ENCODE results near the gene KIN. TPM values are rescaled to one million over a fixed set of nuclear protein-coding genes. Genes with fewer than 3 reads are reported as not detected.

The KIN gene
- total RNA-seq, 2 experiments from 2014 or later, result 13.9 to 15.9 TPM

GRCh38 chr10:7701158-7701742 is 86.5 kb downstream of the KIN start:
- CTCF ChIA-PET, result no interaction called here
- POLR2A ChIA-PET, result no interaction called here

Other genes starting within 250 kb of the KIN start
- gene ITIH5, start 121.0 kb downstream of the KIN start, total RNA-seq, result not detected
- not detected for gene ITIH2, start 84.7 kb downstream of the KIN start, total RNA-seq
- 100 to 1,000 TPM; 293 to 296 TPM for gene ATP5F1C, start 184 bp upstream of the KIN start, total RNA-seq
- gene TAF3, start 30.5 kb upstream of the KIN start, total RNA-seq, result 10 to 100 TPM; 19.4 to 20.3 TPM